Measurements from ENCODE around the gene DNAH9.
A peak's percentile ranks its signal among the peaks of the same experiment; 100 is the strongest.

Gene DNAH9

DNA sequence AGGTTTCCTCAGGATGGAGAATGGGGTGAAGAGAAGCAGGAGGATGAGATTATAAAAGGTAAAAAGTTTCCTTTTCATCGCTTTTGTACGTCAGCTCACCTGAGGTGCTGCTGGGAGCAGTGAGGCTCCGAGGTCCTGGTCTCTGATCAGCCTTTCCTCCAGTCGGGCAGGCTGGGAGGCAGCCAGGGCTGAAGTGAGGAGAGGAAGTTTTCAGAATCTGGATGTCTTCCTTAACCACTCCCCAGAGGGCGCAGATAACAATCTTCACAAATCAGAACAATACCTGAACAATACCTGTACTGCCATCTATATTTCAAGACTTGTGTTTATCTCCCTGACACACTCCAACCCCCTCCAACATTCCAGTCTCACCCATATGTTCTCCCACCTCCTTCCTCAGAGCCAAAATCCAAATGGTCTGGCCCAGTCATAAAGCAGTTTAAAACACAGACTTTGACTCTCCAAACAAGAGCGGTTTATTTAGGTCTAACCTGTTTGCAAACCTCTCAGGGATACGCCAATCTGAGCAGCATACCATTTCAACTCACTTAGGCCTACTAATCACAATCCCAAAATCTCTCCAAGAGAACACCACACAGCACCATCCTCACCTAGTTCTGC, 392.2 kb downstream of the DNAH9 start:
- DNase-seq, result no peak
- TF ChIP-seq, protein P1, sequence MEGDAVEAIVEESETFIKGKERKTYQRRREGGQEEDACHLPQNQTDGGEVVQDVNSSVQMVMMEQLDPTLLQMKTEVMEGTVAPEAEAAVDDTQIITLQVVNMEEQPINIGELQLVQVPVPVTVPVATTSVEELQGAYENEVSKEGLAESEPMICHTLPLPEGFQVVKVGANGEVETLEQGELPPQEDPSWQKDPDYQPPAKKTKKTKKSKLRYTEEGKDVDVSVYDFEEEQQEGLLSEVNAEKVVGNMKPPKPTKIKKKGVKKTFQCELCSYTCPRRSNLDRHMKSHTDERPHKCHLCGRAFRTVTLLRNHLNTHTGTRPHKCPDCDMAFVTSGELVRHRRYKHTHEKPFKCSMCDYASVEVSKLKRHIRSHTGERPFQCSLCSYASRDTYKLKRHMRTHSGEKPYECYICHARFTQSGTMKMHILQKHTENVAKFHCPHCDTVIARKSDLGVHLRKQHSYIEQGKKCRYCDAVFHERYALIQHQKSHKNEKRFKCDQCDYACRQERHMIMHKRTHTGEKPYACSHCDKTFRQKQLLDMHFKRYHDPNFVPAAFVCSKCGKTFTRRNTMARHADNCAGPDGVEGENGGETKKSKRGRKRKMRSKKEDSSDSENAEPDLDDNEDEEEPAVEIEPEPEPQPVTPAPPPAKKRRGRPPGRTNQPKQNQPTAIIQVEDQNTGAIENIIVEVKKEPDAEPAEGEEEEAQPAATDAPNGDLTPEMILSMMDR (IDR thresholded peaks at IDR 0.05; ENCODE audit: low read depth, low read length, missing control alignments), result no peak
- H3K4me3 ChIP-seq (ENCODE audit: low read depth, low read length), result no peak overlapping the region
- in situ Hi-C loops (cut with HindIII; ENCODE audit: low pct_ligation_motif_present, low sequenced_read_pairs), result loop anchor here (25.0 kb wide), 1 partner anchor 1253 kb away; the partner anchor contains the start of gene TMEM220
- no peaks in the 10 kb centered on the region for H3K27me3 ChIP-seq (replicated peaks)
- H3K27ac ChIP-seq, result no peak overlapping the region
- peaks cover 8% of the 10 kb centered on the region for H3K36me3 ChIP-seq (replicated peaks)

DNA sequence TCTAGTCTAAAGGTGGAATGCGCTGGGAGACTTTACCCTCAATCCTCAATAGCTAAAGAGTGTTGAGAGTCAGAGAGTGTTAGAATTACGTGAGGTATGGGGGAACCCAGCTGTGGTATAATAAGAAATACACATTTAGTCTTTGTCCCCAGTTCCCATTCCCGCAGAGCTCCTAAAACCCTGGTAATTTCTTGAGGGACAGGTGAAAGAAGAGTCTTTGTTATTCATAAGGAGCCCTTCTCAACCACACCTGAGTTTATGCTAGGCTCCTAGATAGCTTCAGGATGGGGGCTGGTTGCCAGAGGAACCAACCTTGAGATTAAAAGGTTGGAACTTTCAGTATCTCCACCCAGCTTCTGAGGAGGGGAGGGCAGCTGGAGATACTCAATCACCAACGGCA, 393.2 kb downstream of the DNAH9 start:
- DNase-seq, result no peak
- Histone ChIP-seq H3K27ac (no peak overlapping the region), H3K36me3 (replicated peaks) (peaks cover 8% of the 10 kb centered on the region), H3K4me3 (ENCODE audit: low read depth, low read length) (no peak overlapping the region), H3K27me3 (replicated peaks) (no peaks in the 10 kb centered on the region)
- in situ Hi-C loops (cut with HindIII; ENCODE audit: low pct_ligation_motif_present, low sequenced_read_pairs), result loop anchor here (25.0 kb wide), 1 partner anchor 1254 kb away; the partner anchor contains the start of gene TMEM220
- TF ChIP-seq, protein P1 (IDR thresholded peaks at IDR 0.05; ENCODE audit: low read depth, low read length, missing control alignments), result no peak

DNA sequence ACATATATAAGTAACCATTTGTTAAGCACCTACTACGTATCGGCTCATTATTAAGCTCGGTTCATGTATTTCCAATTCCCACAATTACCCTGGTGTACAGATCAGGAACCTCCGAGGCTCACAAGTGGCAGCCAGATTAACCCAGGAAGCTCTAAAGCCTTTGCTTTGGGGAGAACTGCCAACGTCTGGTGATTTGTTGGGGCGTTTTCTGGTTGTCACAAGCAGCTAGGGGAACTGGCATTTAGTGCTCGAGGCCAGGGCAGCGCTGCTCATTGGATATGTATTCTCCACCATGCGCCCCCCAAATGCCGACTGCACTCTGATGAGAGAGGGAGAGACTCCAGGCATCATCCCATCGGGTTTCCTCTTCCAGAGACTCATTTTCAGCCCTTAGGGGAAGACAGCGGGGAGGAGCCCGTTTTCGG, 398.5 kb downstream of the DNAH9 start:
- peak overlapping the region; percentile 89 for H3K4me3 ChIP-seq (ENCODE audit: low read depth, low read length)
- no peaks in the 10 kb centered on the region for H3K27me3 ChIP-seq (replicated peaks)
- DNase-seq, result peak; percentile 14
- TF ChIP-seq, protein P1 (IDR thresholded peaks at IDR 0.05; ENCODE audit: low read depth, low read length, missing control alignments), result peak; percentile 24
- peak overlapping the region; percentile 77 for H3K27ac ChIP-seq
- peaks cover 4% of the 10 kb centered on the region for H3K36me3 ChIP-seq (replicated peaks)
- in situ Hi-C loops (cut with HindIII; ENCODE audit: low pct_ligation_motif_present, low sequenced_read_pairs), result loop anchor here (25.0 kb wide), 1 partner anchor 1259 kb away; the partner anchor contains the start of gene TMEM220

DNA sequence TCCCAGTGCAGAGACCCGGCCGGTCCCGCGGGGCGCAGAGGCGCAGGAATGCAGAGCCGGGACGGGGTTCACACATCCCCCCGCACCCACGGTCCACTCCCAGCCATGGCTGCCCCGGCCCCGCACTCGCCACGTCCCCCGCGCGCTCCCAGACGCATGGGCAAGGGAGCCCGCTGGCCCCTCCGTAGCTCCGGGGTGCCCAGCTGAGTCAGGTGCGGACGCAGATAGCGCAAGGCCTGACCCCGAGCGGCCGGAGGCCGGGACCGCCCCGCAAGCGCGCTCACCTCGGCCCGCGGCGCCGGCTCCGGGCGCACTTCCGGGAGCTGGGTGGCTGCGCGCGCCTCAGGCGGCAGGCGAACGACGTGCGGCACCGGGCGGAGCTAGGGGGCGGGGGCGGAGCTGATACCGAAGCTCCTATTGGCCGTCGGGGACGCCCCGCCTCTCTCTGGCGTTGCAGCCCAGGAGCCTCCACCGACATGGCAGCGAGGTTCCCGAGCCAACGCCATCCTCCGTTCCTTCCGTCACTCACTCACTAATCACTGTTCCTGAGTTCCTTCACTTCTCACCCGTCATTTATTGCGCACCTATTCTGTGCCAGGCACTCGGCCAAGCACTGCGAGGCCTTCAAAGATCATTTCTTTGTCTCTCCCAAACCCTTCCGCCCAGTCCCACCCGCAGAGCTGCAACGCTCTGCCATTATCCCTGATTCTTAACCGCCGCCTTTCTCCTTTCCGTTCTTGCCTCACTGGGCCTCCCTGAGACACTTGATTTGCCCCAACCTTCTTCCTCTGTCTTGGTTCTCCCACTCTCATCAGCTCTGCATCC, 399.1 kb downstream of the DNAH9 start, which contains the start of gene ZNF18:
Gene ZNF18 (minus strand): TSS at position 329 of the 825 bp plus-strand sequence. CDS start 4,646 bp downstream, outside the sequence.
- H3K4me3 ChIP-seq (ENCODE audit: low read depth, low read length), result peak within 1 kb of the TSS; percentile 89
- TF ChIP-seq, protein P1 (IDR thresholded peaks at IDR 0.05; ENCODE audit: low read depth, low read length, missing control alignments), result no peak
- peak; percentile 92 for DNase-seq
- H3K36me3 ChIP-seq (replicated peaks), result peaks cover 2% of the 10 kb centered on the region
- no peaks in the 10 kb centered on the region for H3K27me3 ChIP-seq (replicated peaks)
- H3K27ac ChIP-seq, result peak within 1 kb of the TSS; percentile 77
- in situ Hi-C loops (cut with HindIII; ENCODE audit: low pct_ligation_motif_present, low sequenced_read_pairs), result loop anchor here (25.0 kb wide), 1 partner anchor 1260 kb away; the partner anchor contains the start of gene TMEM220

DNA sequence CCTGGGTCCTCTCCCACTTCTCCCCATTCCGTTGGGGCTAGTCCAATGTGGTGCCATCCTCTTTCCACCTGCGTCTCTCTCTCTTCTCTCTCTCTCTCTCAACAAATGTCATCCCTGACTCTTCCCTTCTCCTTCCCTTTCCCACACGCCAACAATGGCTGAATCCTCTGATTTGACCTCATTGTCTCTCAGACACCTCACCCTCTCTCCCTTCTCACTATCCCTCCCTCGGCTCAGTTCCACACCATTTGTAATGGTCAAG, 399.6 kb downstream of the DNAH9 start:
- in situ Hi-C loops (cut with HindIII; ENCODE audit: low pct_ligation_motif_present, low sequenced_read_pairs), result loop anchor here (25.0 kb wide), 1 partner anchor 1261 kb away; the partner anchor contains the start of gene TMEM220
- DNase-seq, result no peak
- Histone ChIP-seq H3K27me3 (replicated peaks) (no peaks in the 10 kb centered on the region), H3K27ac (no peak overlapping the region), H3K4me3 (ENCODE audit: low read depth, low read length) (peak overlapping the region; percentile 89), H3K36me3 (replicated peaks) (no peaks in the 10 kb centered on the region)
- TF ChIP-seq, protein P1 (IDR thresholded peaks at IDR 0.05; ENCODE audit: low read depth, low read length, missing control alignments), result no peak
